RPMI8226 (cell line): ENCODE measurements around the gene TAB2.
"Not testable (repeated sequence)": the region's sequence is repeated elsewhere in the genome, so short reads cannot be mapped to it uniquely, and the experiment has no call there.

Source experiments
- DNase-seq: peaks from one replicate; pipeline ENCODE4 v3.0.0-alpha.2; 2015

The TAB2 gene

DNA sequence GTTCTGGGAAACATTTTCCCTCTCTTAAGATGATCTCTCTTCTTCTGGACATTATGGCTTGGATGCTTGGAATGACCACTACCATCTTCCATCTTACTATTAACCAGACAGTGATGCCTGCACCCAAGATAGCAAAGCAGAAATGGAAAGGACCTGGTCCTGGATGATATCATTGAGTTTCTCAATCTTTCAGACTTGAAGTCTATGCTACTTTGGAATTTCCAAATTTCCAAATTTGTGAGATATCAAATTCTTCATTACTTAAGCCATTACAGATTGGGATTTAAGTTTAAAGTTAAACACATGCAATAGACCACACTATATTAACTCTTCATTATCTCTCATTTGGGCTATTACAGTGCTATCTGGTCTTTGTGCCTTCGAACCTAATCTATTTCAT lies 3.7 kb upstream of the TAB2 start:
- DNase-seq: no peak

DNA sequence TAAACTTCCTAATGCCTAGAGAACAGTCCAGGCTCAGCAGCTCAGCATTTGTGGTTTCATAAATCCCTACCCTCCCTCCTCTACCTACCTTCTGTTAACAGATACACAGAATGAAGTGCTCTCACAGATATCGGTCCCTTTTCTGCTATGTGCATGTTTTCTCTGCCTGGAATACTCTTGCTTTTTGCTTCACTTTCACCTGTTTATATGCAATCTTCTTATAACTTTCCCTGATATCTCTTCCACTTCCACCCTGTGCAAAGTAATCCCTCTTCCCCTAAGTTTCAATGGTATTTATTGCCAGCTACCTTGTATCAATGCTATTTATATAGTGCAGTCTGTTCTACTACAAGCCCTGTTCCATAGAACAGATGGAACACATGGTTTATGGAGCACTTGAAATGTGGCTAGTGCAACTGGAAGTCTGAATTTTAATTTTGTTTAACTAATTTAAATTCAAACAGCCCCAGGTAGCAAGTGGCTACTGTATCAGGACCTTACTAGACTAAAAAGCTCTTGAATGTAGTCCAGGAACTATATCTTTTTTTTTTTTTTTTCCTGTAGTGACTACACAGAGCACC lies 3.1 kb upstream of the TAB2 start:
- no peak for DNase-seq

DNA sequence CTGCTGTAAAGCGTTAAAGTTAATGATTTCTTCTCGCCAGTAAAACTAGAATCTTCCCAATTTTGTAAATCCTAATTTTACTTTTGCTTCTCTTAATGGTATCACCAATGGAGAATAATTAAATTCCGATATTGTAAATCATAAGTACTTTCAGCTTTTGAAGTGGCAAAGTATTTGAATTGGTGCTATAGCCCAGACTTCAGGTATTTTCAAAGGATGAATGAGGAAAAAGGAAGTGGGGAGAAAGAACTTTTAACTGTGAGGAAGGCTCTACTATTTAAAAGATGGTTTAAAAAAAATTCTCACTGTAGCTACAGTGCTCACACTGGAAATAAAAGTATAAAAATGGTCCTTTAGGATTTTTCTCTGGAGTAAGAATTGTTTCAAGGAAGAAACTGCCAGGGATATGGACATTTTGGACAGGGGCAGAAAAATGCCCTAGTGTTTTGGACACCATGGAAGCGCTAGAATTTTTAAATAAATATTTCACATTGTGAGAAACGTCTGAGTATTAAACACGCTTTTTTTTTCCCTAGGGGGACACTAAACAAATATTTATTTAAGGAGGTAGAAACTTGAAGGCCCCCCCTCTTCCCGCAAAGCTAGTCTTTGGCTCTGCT lies 1.3 kb upstream of the TAB2 start:
- DNase-seq: no peak

DNA sequence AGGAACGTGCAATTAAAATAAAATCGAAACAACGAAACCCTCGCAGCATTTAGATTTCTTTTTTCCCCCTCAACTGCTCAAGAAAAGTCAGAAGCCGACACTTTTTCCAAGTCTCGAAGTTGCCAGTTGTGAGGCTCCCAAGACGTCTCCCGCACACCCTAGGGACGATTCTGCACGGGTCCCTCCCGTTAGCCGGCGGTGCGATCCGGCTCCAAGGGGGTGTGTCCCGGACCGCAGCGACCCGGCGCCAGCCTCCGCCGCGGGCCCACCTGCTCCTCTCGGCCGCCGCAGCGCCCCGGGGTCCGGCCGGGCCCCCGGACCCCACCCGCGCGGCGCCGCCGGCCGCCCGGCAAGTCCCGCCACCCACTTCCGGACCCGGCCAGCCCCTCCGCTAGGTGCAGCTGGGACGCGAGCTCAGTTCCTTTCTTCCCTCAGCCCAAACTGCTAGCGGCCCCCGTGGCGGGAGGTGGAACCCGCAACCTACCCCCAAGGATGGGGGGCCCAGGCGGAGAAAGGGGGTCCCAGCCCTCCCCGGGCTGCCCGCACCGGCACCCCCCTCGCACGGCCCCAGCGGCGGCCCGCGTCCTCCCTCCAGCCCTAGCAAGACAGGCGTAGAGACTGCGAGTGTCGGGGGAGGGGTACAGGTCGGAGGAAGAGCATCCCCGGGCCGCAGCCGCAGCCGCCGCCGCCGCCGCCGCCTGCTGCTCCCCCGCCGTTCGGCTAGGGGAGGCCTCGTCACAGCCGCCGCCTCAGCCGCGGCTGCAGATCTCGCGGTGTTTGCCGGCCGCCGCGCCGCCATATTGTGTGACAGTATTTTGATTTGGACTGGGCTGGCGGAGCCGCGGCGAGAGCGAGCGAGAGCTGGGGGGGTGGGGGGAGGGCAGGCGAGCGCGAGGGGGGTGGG lies 520 bp upstream of the TAB2 start:
- DNase-seq: peak; percentile 88

DNA sequence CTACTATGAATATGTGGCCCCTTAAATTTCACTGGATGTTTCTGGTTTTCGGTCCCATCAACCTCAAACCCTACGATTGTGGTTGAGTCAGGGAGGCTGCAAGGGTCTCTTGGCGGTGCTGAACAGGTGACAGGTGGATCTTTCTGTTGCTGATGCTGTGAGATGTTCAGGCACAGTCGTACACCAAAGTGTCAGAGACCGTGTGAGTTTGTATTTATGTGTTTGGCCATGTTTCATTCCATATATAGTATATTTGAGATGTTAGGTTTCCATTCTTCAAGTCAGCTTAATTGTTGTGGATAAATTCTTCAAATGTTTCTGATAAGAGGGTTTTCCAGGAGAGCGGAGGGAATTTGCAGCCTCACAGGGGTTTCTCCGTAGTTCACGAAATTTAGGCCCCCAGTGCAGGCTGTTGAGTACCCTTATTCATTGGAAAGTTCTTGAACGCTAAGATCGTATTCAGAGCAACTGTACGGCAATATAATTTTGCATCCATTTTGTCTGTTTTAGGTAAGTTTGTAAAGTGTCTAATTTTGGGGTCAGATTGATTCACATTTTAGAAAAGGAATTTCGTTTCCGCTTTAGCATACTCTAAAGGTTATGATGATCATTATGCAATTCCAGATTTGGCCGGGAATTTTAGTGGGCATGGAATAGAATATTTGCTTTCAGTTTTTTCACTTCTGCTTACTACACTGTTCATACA lies 1.2 kb downstream of the TAB2 start:
- peak; percentile 28 for DNase-seq

DNA sequence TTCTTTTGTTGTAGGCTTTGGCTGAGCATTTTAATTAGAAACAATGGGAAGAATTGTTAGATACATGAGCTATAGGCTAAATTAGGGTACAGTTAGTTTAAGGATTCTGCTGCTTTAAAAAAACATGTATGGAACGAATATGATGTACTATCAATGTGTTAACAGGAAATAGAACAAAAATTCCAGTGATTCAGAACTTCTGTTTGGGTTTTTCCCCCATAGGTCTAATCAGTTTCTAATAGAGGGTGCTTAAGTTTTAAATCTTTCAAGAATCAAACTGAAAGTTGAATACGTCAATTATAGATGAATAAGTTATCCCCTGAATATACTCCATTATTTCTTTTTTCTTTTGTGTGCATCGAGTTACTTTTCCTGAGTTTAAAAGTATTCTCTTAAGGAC lies 1.9 kb downstream of the TAB2 start:
- no peak for DNase-seq

DNA sequence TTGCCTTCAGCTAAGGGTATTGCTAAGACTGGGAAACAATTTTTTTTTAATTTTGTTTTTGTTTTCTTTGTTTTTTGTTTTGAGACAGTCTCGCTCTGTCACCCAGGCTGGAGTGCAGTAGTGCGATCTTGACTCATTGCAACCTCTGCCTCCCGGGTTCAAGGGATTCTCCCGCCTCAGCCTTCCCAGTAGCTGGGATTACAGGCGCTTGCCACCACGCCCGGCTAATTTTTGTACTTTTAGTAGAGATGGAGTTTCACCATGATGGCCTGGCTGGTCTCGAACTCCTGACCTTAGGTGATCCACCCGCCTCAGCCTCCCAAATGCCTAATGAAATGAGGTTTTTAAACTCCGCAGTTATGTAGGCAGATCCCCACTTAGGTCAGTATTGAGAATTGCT lies 2.5 kb downstream of the TAB2 start:
- DNase-seq: not testable (repeated sequence)

DNA sequence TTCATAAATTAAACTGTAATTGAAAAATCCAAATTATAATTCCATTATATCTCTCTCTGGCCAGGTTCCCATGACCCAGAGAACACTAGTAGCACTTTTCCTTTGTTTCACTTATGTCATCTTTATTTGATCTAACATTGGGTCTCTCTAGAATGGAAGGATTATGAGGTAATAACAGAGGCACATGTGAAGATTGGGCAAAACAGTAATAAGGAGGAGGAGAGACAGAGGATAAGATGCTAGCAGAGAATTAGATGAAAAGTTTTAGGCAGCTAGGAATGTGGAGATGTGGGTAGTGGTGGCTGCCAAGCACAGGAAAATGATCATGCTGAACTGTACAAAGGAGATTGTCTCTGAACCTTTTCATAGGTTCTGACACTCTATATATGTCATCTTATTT lies 3.3 kb downstream of the TAB2 start:
- DNase-seq: no peak

DNA sequence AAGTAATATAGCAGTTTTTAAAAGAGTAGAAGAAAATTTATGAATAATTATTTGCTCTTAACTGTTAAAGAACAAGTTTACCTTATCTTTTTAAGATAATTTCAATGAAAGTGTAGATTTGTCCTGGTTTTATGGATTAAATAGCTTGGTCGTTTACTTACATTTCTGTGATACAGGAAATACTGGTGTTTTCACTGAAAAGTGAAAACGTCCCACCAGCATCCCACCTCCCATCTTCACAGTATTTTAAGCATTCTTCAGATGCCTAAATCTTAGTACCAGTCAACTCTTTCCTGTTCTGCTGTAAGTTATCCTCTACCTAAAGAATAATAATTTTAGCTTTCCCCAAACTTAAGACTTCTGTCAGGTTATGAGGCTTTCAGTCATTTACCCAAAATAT lies 5.8 kb downstream of the TAB2 start:
- no peak for DNase-seq

DNA sequence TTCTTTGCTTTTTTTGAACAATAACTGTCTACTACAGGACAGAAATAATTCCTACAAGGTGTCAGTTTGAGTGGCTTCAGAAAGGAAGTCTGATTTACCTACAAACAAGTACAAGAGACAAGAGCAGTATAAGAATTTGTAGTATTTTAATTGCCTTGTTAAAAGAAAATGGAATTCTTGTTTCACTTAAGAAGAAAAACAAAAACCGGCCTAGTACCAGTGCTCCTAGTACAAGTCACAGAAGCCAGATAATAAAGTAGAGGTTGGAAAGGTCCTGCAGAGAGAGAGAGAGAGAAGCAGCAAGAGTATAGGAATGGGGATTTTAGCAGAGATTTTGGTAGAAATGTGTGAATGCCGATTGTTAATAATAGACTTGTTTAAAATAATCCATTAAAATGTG lies 6.4 kb downstream of the TAB2 start:
- peak; percentile 3 for DNase-seq

DNA sequence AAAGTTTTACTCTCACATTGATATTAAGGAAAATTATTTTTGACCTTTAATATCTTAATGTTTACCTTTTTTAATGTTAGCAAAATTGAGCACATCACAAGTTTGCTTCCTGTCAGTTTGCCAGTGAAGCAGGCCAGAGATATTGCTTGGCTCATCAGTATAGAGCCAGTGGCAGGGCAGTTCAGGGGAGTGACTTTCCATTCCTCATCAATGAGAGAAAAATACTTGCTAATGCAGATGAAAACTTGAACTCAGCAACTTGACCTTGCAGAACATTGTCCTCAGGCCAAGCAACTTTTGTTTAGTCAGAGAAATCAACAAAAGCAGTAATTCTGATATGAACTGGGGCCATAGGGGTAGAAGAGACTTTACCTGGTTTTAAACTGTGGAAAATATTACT lies 6.9 kb downstream of the TAB2 start:
- DNase-seq: peak; percentile 52

DNA sequence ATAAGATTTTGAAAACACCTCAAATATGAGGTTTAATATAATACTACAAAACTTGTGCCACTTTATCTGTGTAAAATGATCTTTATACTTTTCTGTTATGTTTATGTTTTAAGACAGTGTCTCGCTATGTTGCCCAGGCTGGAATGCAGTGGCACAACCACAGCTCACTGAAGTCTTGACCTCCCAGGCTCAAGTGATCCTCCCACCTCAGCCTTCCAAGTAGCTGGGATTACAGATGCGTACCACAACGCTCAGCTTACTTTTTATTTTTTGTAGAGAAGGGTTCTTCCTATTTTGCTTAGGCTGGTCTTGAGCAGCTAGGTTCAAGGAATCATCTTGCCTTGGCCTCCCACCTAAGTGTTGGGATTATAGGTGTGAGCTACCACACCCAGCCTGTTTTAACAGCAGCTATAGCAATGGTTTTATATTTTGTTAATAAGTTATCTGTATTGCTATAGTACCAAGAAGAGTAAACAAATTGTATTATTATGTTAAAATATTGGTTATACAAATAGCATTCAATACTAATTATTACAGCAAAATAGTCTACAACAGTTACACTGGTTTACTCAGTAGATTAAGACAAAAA lies 8.2 kb downstream of the TAB2 start:
- DNase-seq: no peak

DNA sequence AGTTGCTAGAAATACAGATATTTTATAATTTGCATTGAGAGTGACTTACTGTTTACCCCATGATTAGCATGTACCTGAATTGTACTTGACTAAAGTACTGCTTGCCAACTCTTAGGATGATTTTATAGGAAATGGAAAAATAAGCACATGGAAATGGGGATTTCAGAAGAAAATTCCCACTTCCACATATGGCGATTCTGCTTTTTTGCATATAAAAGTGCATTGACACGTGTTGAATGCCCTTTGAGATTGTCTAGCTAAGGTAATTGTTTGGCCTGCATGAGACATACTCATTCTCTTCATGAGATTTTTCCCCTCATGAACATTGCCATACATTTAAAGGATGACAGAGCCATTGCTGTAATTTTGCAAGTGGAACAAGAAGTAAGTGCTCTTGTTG lies 10.1 kb downstream of the TAB2 start:
- no peak for DNase-seq

DNA sequence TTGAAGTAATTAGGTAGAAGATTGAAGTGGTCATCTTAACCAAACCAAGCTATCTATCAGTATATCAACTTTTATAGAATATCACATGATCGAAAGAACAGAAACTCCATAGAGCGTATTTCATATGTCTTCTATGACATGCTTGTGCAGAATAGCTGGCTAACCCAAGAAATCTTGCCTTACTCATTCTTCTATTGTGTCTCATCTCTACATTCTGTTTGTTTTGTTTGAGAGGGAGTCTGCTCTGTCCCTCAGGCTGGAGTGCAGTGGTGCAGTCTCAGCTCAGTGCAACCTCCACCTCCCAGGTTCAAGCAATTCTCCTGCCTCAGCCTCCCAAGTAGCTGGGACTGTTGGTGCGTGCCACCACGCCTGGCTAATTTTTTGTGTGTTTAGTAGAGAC lies 10.6 kb downstream of the TAB2 start:
- no peak for DNase-seq

DNA sequence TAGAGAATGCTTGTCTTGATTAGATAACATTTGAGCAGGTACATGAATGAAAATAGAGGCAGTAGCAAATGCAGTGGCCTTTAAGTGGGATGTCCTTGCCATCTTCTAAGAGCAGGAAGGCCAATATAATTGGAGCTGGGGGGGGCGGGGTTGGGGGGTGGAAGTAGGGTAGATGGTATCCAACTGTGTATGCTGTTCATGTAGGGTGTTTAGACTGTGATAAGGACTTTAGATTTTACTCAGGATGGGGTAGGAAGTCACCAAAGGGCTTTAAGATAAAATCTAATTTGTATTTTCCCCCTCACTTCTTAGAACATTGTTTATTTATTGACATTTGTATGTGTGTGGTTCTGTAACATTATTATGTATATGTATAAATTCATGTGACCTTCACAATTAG lies 12.0 kb downstream of the TAB2 start:
- DNase-seq: no peak

DNA sequence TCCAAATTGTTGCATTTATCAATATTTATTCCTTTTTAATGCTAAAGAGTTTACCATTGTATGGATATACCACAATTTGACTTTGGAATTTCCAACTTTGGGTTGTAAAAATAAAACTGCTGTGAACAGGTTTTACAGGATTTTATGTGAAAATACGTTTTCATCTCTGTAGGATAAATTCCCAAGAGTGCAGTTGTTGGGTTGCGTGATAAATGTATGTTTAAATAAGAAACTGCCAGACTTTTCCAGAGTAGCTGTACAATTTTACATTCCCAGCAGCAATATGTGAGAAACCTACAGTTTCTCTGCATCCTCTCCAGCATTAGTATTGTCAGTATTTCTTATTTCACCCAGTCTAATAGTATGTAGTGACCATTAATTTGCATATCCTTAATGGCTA lies 12.6 kb downstream of the TAB2 start:
- DNase-seq: no peak

DNA sequence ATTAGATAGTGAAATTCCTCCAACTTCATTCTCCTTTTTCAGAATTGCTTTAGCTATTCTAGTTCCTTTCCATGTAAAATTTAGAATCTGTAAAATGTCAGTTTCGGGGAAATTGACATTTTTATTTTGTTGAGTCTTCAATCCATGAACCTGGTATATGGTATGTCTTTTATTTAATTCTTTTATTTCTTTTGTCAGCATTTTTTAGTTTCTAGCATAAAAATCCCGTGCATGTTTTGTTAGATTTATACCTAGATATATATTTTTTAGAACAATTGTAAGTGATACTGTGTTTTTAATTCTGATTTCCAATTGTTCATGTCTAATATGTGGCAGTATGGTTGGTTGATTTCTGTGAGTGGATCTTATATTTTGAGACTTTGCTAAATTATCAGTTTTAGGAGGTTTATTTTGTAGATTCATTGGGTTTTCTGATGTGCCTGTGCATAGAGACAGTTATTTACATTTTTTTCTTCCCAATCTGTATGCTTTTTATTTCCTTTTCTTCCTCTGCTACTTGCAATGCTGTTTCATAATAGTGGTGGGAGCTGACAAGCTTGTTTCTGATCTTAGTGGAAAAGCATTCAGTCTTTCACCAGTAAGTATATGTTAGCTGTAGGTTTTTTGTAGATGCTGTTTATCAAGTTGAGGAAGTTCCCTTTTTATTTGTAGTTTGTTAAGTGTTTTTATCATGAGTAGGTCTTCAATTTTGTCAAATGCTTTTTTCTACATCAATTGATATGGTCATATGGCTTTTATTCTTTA lies 13.7 kb downstream of the TAB2 start:
- DNase-seq: no peak

DNA sequence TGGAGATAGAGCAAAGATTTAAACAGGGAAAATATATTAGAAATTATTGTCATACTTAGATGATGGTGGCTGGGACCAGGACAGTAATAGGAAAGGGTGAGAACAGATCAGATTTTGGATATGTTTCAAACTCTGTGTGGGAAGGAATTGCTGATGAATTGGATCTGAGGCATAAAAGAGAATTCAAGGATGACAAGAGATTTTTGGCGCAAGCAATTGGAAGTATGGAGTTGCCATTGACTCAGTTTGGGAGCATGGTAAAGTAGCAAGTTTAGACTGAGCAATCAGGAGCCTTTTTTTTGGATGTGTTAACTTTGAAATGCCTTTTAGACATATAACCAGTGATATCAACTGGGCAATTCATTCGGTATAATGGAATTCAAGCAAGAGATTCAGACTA lies 14.4 kb downstream of the TAB2 start:
- no peak for DNase-seq

DNA sequence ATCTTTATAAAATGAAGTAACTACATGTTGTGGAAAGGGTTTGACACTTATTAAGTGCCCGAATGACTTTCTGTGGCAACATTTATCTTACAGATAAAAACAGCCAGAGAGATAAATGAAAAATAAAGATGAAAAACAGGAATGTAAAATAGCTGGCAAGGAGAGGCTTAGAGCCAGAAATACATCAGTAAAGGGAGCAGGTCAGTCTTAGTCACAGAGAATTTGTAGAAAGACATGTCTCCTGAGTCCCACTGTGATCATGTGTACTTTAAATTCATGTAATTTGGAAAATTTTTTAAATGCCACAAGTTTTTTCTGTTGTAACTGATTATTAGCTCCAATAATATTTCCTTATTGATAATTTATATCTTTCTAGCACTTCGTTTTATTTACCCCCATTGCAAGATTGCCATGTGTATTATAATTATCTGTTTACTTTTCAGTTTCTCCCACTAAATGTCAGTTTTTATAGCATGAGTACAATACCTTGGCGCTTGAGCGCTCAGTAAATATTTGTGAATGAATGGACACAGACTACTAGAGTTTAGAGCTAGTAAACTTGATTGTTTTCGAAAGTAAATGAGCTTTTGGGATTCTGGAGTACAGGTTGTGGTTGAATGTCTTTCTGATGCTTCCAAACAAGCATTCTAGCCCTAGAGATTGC lies 15.2 kb downstream of the TAB2 start:
- no peak for DNase-seq

DNA sequence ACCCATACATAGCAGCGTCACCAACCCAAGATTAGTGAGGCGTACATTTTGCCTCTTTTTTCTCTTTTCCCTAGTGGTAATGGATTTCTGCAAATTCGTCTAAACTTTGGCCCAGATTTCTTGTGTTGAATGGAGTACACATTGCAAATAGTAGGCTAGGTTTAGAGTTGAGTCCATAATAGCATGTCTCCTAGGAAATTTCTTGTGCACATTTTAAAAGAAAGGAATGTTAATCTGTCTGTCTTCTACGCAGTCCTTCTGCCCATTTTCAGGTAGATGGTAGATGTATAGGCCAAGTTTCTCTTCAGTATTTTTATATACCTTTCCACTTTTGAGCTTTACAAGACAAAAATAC lies 15.7 kb downstream of the TAB2 start:
- no peak for DNase-seq

DNA sequence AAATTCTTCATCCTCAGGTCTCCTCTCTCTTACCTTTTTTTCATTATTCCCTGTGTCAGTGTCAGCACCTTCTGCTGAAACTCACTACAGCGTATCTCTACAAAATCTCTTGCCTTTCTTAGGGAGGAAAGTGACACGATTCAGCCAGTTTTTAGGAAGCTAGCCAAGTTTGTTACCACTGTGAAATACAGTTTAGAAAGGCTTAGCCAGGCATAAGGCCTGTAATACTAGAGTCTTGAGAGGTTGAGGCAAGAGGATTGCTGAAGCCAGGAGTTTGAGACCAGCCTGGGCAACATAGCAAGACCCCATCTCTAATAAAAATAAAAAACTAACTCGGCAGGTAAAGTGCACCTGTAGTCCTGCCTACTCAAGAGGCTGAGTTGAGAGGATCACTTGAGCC lies 16.7 kb downstream of the TAB2 start:
- peak; percentile 5 for DNase-seq

DNA sequence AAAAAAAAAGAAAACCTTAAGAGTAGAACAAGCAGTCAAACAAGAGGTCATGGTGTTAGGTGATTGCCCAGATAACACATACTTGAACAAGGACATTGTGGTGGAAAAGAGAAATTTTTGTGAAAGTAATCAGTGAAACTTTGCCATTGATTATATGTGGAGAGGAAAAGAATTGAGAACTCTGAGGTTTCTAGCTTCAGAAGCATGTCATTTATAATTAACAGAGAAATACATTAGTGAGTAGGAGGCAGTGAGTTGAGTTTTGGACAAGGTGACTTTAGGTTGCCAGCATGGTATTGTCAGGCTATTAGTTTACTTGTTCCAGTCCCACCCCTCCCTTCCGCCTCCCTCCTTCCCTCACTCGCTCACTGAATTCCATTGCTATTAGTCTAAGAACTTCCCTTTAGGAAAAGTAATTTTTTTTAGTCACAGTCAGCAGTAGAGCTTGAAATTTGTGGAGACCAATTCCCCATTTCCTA lies 17.2 kb downstream of the TAB2 start:
- no peak for DNase-seq
